Ishikawa (cell line): ENCODE measurements around the gene EPHB1.

ENCODE experiments used
- CEBPB ChIP-seq: IDR thresholded peaks from 2 replicates; pipeline ENCODE4 v1.6.1; 2012
- CREB1 ChIP-seq: IDR thresholded peaks from 2 replicates; pipeline ENCODE4 v1.6.1; 2012; ENCODE audit warnings: low read depth
- EGR1 ChIP-seq: IDR thresholded peaks from 2 replicates; pipeline ENCODE4 v1.6.1; 2012
- EP300 ChIP-seq: IDR thresholded peaks from 2 replicates; pipeline ENCODE4 v1.6.1; 2012; ENCODE audit warnings: borderline replicate concordance
- FOXM1 ChIP-seq: IDR thresholded peaks from 2 replicates; pipeline ENCODE4 v1.6.1; 2012; ENCODE audit warnings: low read depth, borderline replicate concordance
- NFIC ChIP-seq: IDR thresholded peaks from 2 replicates; pipeline ENCODE4 v1.6.1; 2012
- RAD21 ChIP-seq: IDR thresholded peaks from 2 replicates; pipeline ENCODE4 v1.6.1; 2012; ENCODE audit warnings: low read depth
- REST ChIP-seq: IDR thresholded peaks from 2 replicates; pipeline ENCODE4 v1.6.1; 2012; ENCODE audit warnings: low read depth, mild to moderate bottlenecking
- TAF1 ChIP-seq: IDR thresholded peaks from 2 replicates; pipeline ENCODE4 v1.6.1; 2012; ENCODE audit warnings: low read depth, mild to moderate bottlenecking
- TCF12 ChIP-seq: IDR thresholded peaks from 2 replicates; pipeline ENCODE4 v1.6.1; 2012; ENCODE audit warnings: low read depth
- TEAD4 ChIP-seq: IDR thresholded peaks from 2 replicates; pipeline ENCODE4 v1.6.1; 2012
- YY1 ChIP-seq: IDR thresholded peaks from 2 replicates; pipeline ENCODE4 v1.6.1; 2012; ENCODE audit warnings: low read depth
- ZBTB7A ChIP-seq: IDR thresholded peaks from 2 replicates; pipeline ENCODE4 v1.6.1; 2012; ENCODE audit warnings: low read depth
- TF ChIP-seq, protein P1 (sequence below): IDR thresholded peaks from 2 replicates; pipeline ENCODE4 v1.6.1; 2012
- TF ChIP-seq, protein P2 (sequence below): IDR thresholded peaks from 2 replicates; pipeline ENCODE4 v1.6.1; 2012

EPHB1 gene

GRCh38 chr3:135017003-135017893, 222.2 kb downstream of the EPHB1 start:
- TF ChIP-seq FOXM1 (no peak), RAD21 (no peak), REST (no peak), TEAD4 (no peak), ZBTB7A (no peak), YY1 (no peak), NFIC (no peak), TCF12 (no peak), TAF1 (no peak)
- TF ChIP-seq, protein P1, sequence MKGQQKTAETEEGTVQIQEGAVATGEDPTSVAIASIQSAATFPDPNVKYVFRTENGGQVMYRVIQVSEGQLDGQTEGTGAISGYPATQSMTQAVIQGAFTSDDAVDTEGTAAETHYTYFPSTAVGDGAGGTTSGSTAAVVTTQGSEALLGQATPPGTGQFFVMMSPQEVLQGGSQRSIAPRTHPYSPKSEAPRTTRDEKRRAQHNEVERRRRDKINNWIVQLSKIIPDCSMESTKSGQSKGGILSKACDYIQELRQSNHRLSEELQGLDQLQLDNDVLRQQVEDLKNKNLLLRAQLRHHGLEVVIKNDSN, result no peak

- no peak for TF ChIP-seq TAF1
These were observed 223.3 kb downstream of the EPHB1 start for GRCh38 chr3:135018149-135018923.

GRCh38 chr3:135020181-135020580, 225.1 kb downstream of the EPHB1 start:
- TF ChIP-seq YY1, result no peak
- TF ChIP-seq EP300, result no peak
- TF ChIP-seq ZBTB7A, result no peak

GRCh38 chr3:135023996-135024658, 229.1 kb downstream of the EPHB1 start:
- TF ChIP-seq TCF12 (no peak), REST (no peak), TEAD4 (no peak), YY1 (no peak), CEBPB (no peak), EP300 (no peak), TAF1 (no peak), RAD21 (no peak), CREB1 (no peak), FOXM1 (no peak)
- TF ChIP-seq, protein P1, result no peak

DNA sequence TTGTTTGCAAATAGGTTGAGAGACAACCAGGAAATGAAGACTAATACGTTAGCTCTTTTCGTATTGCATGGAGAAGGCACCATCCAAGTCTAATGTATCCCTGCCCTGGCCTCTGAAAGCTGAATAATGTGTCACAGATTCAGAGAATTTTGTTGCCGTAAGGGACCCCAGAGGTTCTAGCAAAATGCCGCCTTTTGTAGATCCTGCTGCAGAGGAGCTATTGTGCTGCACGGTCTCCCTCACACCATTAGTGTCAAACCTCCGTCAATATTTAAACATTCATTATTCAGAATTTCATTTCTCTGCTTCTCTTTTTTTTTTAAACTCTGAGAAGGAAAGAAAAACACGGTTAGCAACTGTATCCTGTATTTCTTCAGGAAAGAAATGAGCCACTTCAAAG, 238.7 kb downstream of the EPHB1 start:
- no peak for TF ChIP-seq EP300
- TF ChIP-seq, protein P1, result no peak
- no peak for TF ChIP-seq REST
- no peak for TF ChIP-seq YY1
- TF ChIP-seq EGR1, result no peak
- TF ChIP-seq NFIC, result no peak
- no peak for TF ChIP-seq RAD21
- no peak for TF ChIP-seq TCF12
- TF ChIP-seq TEAD4, result no peak
- TF ChIP-seq ZBTB7A, result no peak
- no peak for TF ChIP-seq CEBPB
- TF ChIP-seq CREB1, result no peak
- no peak for TF ChIP-seq TAF1
- TF ChIP-seq, protein P2, sequence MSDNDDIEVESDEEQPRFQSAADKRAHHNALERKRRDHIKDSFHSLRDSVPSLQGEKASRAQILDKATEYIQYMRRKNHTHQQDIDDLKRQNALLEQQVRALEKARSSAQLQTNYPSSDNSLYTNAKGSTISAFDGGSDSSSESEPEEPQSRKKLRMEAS, result no peak
- no peak for TF ChIP-seq FOXM1
